Testis (tissue), 3 donors: Measurements from ENCODE around the gene SYNGR1. TPM values are rescaled to one million over a fixed set of nuclear protein-coding genes. Genes with fewer than 3 reads are reported as not detected.

Experiments
- DNase-seq: peaks from one replicate; pipeline ENCODE4 v3.0.0-alpha.2; 2019
- H3K27ac ChIP-seq, 2 donors: fragments of 200-600 bp; sonication (generic); one replicate each; pipeline ENCODE4 v1.5.1; 2019
- H3K27me3 ChIP-seq: fragments of 200-600 bp; sonication (generic); one replicate; pipeline ENCODE4 v1.5.1; 2019
- H3K36me3 ChIP-seq: fragments of 200-600 bp; sonication (generic); one replicate; pipeline ENCODE4 v1.5.1; 2017; ENCODE audit warnings: low read depth; ENCODE audit errors: missing control alignments
- H3K4me1 ChIP-seq: fragments of 200-600 bp; sonication (generic); one replicate; pipeline ENCODE4 v1.5.1; 2019
- H3K4me3 ChIP-seq, 2 donors: fragments of 200-600 bp; sonication (generic); one replicate each; pipeline ENCODE4 v1.5.1; 2017 to 2019
- H3K9me3 ChIP-seq: fragments of 200-600 bp; sonication (generic); one replicate; pipeline ENCODE4 v1.5.1; 2017
- CTCF ChIP-seq, 3 experiments: fragments of 450-650 bp in 2 of 3; fragments of 200-600 bp in 1 of 3; sonication (generic) in 1 of 3; IDR thresholded peaks; one replicate each; pipeline ENCODE4 v1.5.1; 2016 to 2019; ENCODE audit warnings: antibody characterized with exemption in 3 of 3, mild to moderate bottlenecking in 2 of 3, moderate library complexity in 1 of 3
- POLR2A ChIP-seq: fragments of 450-650 bp; IDR thresholded peaks from one replicate; pipeline ENCODE4 v1.6.1; 2017; ENCODE audit warnings: antibody characterized with exemption, mild to moderate bottlenecking, moderate library complexity
- WGBS, 2 donors: methylation state at CpG; one replicate each; pipeline ENCODE4 v1.1.5; 2018; 5-methylcytosine and 5-hydroxymethylcytosine counted together
- intact Hi-C: fragments of 100-400 bp; cut with DNase I; formaldehyde crosslinking; loops from one replicate; pipeline ENCODE4 v1.15.1; 2023; ENCODE audit warnings: low total_unique reads
- polyA plus RNA-seq: library from polyadenylated mRNA; stranded (reverse); fragments of 350-450 nt; fragmentation: Illumina TruSeq; extraction: RNeasy Lipid Tissue Mini Kit (QIAGEN cat#74804); gene quantifications from one replicate; pipeline ENCODE4 v1.2.3, GENCODE V29; 2014; ENCODE audit warnings: low read depth, low replicate concordance; ENCODE audit not compliant: insufficient read depth
- total RNA-seq, 2 donors: library from RNA; depleted of rRNA; stranded (reverse); fragments of >200 nt; gene quantifications; one replicate each; pipeline ENCODE4 v1.2.3, GENCODE V29; 2016

The SYNGR1 gene
- total and polyA plus RNA-seq, 3 donors from 2014 or later = 20.4 to 46.8 (median 32.5) TPM

GRCh38 chr22:39302431-39302960 is 47.3 kb upstream of the SYNGR1 start:
- 92 to 100% methylated on average over 2 of the region's 2 CpGs for WGBS, 2 donors
- Histone ChIP-seq H3K27me3 (no peaks in the 10 kb centered on the region), H3K4me3 (no peak overlapping the region), H3K4me1 (peaks cover 18% of the 10 kb centered on the region), H3K9me3 (no peaks in the 10 kb centered on the region), H3K36me3 (no peaks in the 10 kb centered on the region), H3K27ac (no peak overlapping the region)
- DNase-seq = no peak
- intact Hi-C loops = no loop called here
- TF ChIP-seq CTCF (IDR thresholded peaks at IDR 0.05) (no peak), POLR2A (no peak)

- Histone ChIP-seq H3K4me1 (peaks cover 14% of the 10 kb centered on the region), H3K4me3 (no peak overlapping the region), H3K27me3 (no peaks in the 10 kb centered on the region), H3K36me3 (no peaks in the 10 kb centered on the region), H3K27ac (no peak overlapping the region), H3K9me3 (no peaks in the 10 kb centered on the region)
- no peak for DNase-seq
- WGBS, 2 donors = 87 to 90% methylated on average over 10 to 11 of the region's 11 CpGs
- intact Hi-C loops = no loop called here
- TF ChIP-seq CTCF (IDR thresholded peaks at IDR 0.05) (no peak), POLR2A (no peak)
Measured at GRCh38 chr22:39303358-39303757, 46.4 kb upstream of the SYNGR1 start.

- DNase-seq = no peak
- H3K27me3 ChIP-seq = no peaks in the 10 kb centered on the region
- no peaks in the 10 kb centered on the region for H3K9me3 ChIP-seq
- no peak overlapping the region for H3K27ac ChIP-seq
- H3K36me3 ChIP-seq = no peaks in the 10 kb centered on the region
- no peak for TF ChIP-seq POLR2A
- no peak for TF ChIP-seq CTCF (IDR thresholded peaks at IDR 0.05)
- intact Hi-C loops = no loop called here
- 87 to 92% methylated on average over 11 to 16 of the region's 16 CpGs for WGBS, 2 donors
- H3K4me3 ChIP-seq = no peak overlapping the region
- H3K4me1 ChIP-seq = peaks cover 16% of the 10 kb centered on the region
Measured at GRCh38 chr22:39303892-39304671, 45.7 kb upstream of the SYNGR1 start.

- no peaks in the 10 kb centered on the region for H3K9me3 ChIP-seq
- no peaks in the 10 kb centered on the region for H3K27me3 ChIP-seq
- intact Hi-C loops = no loop called here
- no peaks in the 10 kb centered on the region for H3K36me3 ChIP-seq
- H3K27ac ChIP-seq = no peak overlapping the region
- no peak for TF ChIP-seq CTCF (IDR thresholded peaks at IDR 0.05)
- TF ChIP-seq POLR2A = no peak
- WGBS, 2 donors = 73 to 84% methylated on average over 11 to 14 of the region's 14 CpGs
- H3K4me3 ChIP-seq = no peak overlapping the region
- peaks cover 3% of the 10 kb centered on the region for H3K4me1 ChIP-seq
- no peak for DNase-seq
Measured at GRCh38 chr22:39306456-39307361, 43.1 kb upstream of the SYNGR1 start.
